Activated T-cell treated with anti-CD3 and anti-CD28 coated beads, Interleukin-2, amount 50 U/mL, for 1 hour (primary cell): Measurements from ENCODE around the gene ADAMTS7.
A peak's percentile ranks its signal among the peaks of the same experiment; 100 is the strongest.
"Not testable (repeated sequence)": the region's sequence is repeated elsewhere in the genome, so short reads cannot be mapped to it uniquely, and the experiment has no call there.

Experiments used
- DNase-seq: peaks from one replicate; pipeline ENCODE4 v3.0.0-alpha.2; 2020

Gene ADAMTS7, protein sequence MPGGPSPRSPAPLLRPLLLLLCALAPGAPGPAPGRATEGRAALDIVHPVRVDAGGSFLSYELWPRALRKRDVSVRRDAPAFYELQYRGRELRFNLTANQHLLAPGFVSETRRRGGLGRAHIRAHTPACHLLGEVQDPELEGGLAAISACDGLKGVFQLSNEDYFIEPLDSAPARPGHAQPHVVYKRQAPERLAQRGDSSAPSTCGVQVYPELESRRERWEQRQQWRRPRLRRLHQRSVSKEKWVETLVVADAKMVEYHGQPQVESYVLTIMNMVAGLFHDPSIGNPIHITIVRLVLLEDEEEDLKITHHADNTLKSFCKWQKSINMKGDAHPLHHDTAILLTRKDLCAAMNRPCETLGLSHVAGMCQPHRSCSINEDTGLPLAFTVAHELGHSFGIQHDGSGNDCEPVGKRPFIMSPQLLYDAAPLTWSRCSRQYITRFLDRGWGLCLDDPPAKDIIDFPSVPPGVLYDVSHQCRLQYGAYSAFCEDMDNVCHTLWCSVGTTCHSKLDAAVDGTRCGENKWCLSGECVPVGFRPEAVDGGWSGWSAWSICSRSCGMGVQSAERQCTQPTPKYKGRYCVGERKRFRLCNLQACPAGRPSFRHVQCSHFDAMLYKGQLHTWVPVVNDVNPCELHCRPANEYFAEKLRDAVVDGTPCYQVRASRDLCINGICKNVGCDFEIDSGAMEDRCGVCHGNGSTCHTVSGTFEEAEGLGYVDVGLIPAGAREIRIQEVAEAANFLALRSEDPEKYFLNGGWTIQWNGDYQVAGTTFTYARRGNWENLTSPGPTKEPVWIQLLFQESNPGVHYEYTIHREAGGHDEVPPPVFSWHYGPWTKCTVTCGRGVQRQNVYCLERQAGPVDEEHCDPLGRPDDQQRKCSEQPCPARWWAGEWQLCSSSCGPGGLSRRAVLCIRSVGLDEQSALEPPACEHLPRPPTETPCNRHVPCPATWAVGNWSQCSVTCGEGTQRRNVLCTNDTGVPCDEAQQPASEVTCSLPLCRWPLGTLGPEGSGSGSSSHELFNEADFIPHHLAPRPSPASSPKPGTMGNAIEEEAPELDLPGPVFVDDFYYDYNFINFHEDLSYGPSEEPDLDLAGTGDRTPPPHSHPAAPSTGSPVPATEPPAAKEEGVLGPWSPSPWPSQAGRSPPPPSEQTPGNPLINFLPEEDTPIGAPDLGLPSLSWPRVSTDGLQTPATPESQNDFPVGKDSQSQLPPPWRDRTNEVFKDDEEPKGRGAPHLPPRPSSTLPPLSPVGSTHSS (N-terminal part only)

DNA sequence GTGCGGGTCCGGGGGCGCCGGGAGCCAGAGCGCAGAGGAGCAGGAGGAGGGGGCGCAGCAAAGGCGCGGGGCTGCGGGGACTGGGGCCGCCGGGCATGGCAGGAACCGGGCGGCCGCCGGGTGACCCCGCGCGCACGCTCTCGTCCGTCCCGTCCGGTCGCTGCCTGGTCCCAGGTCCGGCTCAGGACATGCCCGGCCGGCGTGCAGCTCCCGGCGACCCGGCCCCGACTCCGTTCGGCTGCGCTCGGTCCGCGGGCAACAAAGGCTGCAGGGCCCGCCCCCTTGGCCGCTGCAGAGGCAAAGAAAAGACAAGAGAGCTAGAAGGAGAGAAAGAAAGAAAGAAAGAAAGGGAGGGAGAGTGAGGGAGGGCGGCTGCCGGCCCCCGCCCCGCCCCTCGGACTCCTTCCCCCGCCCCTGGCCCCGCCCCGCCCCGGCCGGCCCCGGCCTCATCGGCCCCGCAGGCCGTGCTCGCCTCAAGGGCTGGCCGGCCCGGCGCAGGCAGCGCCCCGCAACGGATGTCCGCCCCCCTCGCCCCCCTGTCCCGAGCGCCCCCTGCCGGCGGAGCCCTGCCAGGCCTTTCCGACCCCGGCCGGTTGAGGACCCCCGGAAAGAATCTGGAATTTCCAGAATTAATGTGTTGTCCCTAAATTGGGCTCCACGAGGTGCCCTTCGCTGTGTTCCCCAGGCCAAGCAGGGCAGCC, at the start of gene ADAMTS7:
Gene ADAMTS7 (minus strand): TSS at position 341 of the 701 bp plus-strand sequence. CDS start 244 bp downstream, at position 97.
- DNase-seq, result peak; percentile 65

DNA sequence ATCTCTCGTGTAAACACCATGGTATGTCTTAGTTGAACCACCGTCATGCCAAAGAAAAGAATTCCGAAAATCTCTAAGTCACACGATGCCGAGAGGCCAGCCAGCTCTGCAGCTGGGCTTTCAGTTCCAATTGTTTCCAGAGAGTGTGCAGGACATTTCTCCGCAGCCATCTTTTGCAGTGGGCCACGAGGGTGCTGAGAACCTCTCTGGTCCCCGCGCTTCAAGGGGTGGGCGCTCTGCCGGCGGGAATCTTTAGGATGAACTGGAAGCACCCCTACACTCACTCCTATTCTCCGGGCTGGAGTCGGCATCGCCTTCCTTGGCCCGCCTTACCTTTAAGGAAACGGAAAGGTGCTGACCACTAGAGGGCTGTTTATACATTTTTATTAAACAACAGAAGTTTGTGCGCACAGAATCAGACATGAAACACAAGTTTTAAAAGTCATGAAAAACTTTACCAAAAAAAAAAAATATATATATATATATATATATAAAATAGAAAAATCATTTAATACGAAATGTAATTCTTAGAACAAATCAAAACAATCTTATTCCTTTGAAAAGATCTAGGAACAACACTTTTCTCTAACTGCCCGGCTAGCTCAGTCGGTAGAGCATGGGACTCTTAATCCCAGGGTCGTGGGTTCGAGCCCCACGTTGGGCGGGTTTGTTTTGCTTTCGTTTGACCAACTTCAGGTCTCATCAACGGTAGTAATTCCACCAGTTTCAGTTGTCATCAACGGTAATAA, 48.9 kb upstream of the ADAMTS7 start:
- DNase-seq, result peak; percentile 72

- no peak for DNase-seq
Observed at GRCh38 chr15:78855746-78856145, 44.5 kb upstream of the ADAMTS7 start.

DNA sequence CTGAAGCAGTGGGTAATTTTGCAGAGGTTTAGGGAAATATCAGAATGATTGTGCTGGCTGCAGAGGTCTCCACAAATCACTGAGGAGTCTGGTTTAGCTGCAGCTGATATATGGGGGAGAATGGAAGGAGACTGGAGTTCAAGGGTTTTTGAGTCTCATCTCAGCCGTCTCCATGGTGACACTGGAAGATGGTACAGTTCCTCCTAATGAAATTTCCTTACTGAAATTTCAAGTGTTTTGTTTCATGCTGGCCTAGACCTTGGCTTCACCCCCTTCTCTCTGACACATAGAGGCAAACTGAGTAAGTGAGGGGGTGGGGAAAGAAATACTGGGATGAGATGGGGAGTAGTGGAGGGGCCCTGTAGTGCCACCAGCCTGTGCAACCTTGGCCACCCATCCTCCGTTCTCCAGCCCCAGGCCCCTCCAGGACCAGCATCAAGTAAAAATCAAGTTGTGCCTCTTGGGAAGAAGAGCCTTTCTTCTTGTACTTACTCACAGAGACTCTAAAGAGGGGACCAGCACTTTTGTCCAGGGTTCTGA, 43.6 kb upstream of the ADAMTS7 start:
- no peak for DNase-seq

DNA sequence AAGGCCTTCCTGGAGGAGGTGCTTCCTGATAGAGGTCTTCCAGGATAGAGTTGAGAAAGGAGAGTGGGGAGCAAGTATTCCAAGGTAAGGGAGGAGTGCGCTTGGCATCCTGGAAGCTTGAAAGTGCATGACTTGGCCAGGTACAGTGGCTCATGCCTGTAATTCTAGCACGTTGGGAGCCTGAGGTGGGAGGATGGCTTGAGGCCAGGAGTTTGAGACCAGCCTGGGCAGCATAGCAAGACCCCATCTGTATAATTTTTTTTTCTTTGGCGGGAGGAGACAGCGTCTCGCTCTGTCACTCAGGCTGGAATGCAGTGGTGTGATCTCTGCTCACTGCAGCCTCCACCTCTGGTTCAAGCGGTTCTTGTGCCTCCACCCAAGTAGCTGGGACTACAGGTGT, 42.2 kb upstream of the ADAMTS7 start:
- DNase-seq, result no peak

GRCh38 chr15:78850941-78851755, 39.9 kb upstream of the ADAMTS7 start:
- no peak for DNase-seq

DNA sequence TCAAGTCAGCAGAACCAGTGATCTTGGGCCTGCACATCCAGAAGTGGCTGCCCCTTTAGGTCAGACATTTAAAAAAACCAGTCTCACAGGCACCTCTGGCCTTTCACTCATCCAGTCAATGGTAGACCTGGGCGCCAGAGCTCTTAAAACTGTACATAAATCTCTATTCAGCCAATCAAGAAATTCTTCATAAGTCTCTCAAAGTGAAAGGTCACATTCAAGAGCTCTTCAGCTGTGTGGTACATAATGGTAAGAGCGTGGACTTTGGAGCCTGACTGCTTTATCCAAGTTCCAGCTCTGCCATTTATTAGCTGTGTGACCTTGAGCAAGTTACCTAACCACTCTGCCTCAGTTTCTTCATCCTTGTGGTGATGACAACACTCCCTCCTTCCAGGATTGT, 39.1 kb upstream of the ADAMTS7 start:
- DNase-seq, result no peak

GRCh38 chr15:78847387-78847906, 36.2 kb upstream of the ADAMTS7 start:
- not testable (repeated sequence) for DNase-seq

DNA sequence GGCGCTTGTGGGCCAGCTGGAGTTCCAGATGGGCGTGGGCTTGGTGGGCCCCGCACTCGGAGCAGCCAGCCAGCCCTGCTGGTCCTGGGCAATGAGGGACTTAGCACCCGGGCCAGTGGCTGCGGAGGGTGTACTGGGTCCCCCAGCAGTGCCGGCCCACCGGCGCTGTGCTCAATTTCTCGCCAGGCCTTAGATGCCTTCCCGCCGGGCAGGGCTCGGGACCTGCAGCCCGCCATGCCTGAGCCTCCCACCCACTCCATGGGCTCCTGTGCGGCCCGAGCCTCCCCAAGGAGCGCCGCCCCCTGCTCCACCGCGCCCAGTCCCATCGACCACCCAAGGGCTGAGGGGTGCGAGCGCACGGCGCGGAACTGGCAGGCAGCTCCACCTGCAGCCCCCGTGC, 35.6 kb upstream of the ADAMTS7 start:
- DNase-seq, result not testable (repeated sequence)

- DNase-seq, result no peak
Observed at GRCh38 chr15:78842519-78842918, 31.3 kb upstream of the ADAMTS7 start.

- DNase-seq, result no peak
Observed at GRCh38 chr15:78841891-78842290, 30.6 kb upstream of the ADAMTS7 start.

DNA sequence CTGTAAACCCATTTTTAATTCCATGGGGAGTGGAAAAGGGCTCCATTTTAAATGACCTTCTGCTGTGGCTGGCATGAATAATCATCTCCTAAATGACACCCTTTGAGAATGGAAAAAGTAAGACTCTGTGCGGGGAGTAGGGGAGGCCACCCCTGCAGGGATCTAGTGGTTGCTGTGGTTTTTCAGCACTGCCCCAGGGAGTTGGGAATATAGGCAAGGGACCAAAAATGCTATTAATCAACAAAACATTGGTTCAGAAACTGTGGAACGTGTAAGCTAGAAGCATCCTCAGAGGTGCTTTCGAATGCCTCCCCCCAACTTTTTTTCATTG, 30.1 kb upstream of the ADAMTS7 start:
- no peak for DNase-seq

GRCh38 chr15:78840661-78841375, 29.6 kb upstream of the ADAMTS7 start:
- DNase-seq, result no peak

- not testable (repeated sequence) for DNase-seq
Observed at GRCh38 chr15:78839151-78839550, 27.9 kb upstream of the ADAMTS7 start.

- no peak for DNase-seq
Observed at GRCh38 chr15:78838489-78838888, 27.2 kb upstream of the ADAMTS7 start.

DNA sequence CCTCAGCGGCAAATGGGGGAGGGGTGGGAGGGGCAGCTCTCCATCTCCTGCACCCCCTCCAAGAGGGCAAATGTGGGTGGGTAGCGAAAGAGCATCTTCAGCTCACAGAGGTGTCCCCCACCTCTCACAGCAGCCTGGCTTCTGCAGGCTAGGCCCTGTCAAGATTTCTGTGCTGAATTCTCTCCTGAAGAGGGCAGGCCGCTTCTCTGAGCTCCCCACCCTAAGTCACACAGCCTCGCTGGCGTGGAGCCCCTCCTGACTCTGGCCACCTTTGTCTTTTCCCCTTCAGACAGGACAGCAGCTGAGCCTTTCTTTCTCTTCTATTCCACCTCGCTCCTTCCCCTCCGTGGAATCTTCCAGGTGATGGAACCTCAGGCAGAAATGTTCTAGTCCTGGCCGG, 26.3 kb upstream of the ADAMTS7 start:
- DNase-seq, result no peak

GRCh38 chr15:78837131-78837530, 25.9 kb upstream of the ADAMTS7 start:
- DNase-seq, result no peak

- no peak for DNase-seq
Observed at GRCh38 chr15:78836333-78836732, 25.1 kb upstream of the ADAMTS7 start.
